Stimulated activated naive CD8-positive, alpha-beta T cell treated with anti-CD3 and anti-CD28 coated beads, Interleukin-15, amount 100 ng/mL, for 72 hours (primary cell): ENCODE data around the gene LRGUK.

Experiments
- ATAC-seq: fragments of 150-1000 bp; cut with Tn5 transposase; 2 replicates; pipeline ENCODE4 v1.10.0; 2021; ENCODE audit warnings: mild to moderate bottlenecking, moderate library complexity
- DNase-seq, 2 donors: peaks; one replicate each; pipeline ENCODE4 v3.0.0; 2021 to 2022
- H3K27ac Mint-ChIP-seq, 2 donors: one replicate each; pipeline ENCODE4 v1.8.0; 2022; ENCODE audit warnings: mild to moderate bottlenecking in 2 of 2, mixed read lengths in 2 of 2, moderate library complexity in 2 of 2
- H3K27me3 Mint-ChIP-seq: one replicate; pipeline ENCODE4 v1.8.0; 2022; ENCODE audit warnings: mixed read lengths
- H3K4me1 Mint-ChIP-seq: one replicate; pipeline ENCODE4 v1.8.0; 2022; ENCODE audit warnings: mild to moderate bottlenecking, mixed read lengths
- H3K4me3 Mint-ChIP-seq, 2 donors: one replicate each; pipeline ENCODE4 v1.8.0; 2022; ENCODE audit warnings: mild to moderate bottlenecking in 2 of 2, mixed read lengths in 2 of 2, moderate library complexity in 1 of 2
- H3K9me3 Mint-ChIP-seq, 2 donors: one replicate each; pipeline ENCODE4 v1.8.0; 2022; ENCODE audit warnings: mixed read lengths in 2 of 2

The LRGUK gene

GRCh38 chr7:134234216-134234615 is 107.1 kb downstream of the LRGUK start:
- Mint-ChIP-seq H3K4me3 (no peak overlapping the region), H3K27me3 (peaks cover 31% of the 10 kb centered on the region), H3K9me3 (peaks cover 10 to 15% of the 10 kb centered on the region in 2 donors), H3K4me1 (no peaks in the 10 kb centered on the region), H3K27ac (no peak overlapping the region)
- DNase-seq (no peak), ATAC-seq (no peak)

- Mint-ChIP-seq H3K9me3 (peaks cover 5 to 9% of the 10 kb centered on the region in 2 donors), H3K27me3 (no peaks in the 10 kb centered on the region), H3K4me1 (no peaks in the 10 kb centered on the region), H3K4me3 (no peak overlapping the region), H3K27ac (no peak overlapping the region)
- ATAC-seq = no peak
- DNase-seq = no peak
Observed at GRCh38 chr7:134245253-134245652, 118.1 kb downstream of the LRGUK start.

- Mint-ChIP-seq H3K4me3 (no peak overlapping the region), H3K27me3 (peaks cover 7% of the 10 kb centered on the region), H3K27ac (no peak overlapping the region), H3K4me1 (no peaks in the 10 kb centered on the region), H3K9me3 (no peaks in the 10 kb centered on the region)
- DNase-seq = no peak
- ATAC-seq = no peak
Observed at GRCh38 chr7:134246347-134246746, 119.2 kb downstream of the LRGUK start.

GRCh38 chr7:134246761-134247160 is 119.6 kb downstream of the LRGUK start:
- ATAC-seq = no peak
- no peak for DNase-seq
- Mint-ChIP-seq H3K9me3 (no peaks in the 10 kb centered on the region), H3K27ac (no peak overlapping the region), H3K4me3 (no peak overlapping the region), H3K27me3 (peaks cover 7% of the 10 kb centered on the region), H3K4me1 (no peaks in the 10 kb centered on the region)

- H3K27me3 Mint-ChIP-seq = peaks cover 7% of the 10 kb centered on the region
- no peaks in the 10 kb centered on the region for H3K9me3 Mint-ChIP-seq
- no peaks in the 10 kb centered on the region for H3K4me1 Mint-ChIP-seq
- no peak for ATAC-seq
- H3K27ac Mint-ChIP-seq = no peak overlapping the region
- no peak overlapping the region for H3K4me3 Mint-ChIP-seq
- DNase-seq = no peak
Observed at GRCh38 chr7:134248196-134248595, 121.1 kb downstream of the LRGUK start.

- ATAC-seq (no peak), DNase-seq (no peak)
- Mint-ChIP-seq H3K27ac (no peak overlapping the region), H3K4me3 (no peak overlapping the region), H3K27me3 (peaks cover 14% of the 10 kb centered on the region), H3K9me3 (peaks cover 4 to 8% of the 10 kb centered on the region in 2 donors), H3K4me1 (no peaks in the 10 kb centered on the region)
Observed at GRCh38 chr7:134254311-134254710, 127.2 kb downstream of the LRGUK start.

- Mint-ChIP-seq H3K27me3 (peaks cover 10% of the 10 kb centered on the region), H3K27ac (no peak overlapping the region), H3K4me1 (no peaks in the 10 kb centered on the region), H3K4me3 (no peak overlapping the region), H3K9me3 (peaks cover 4 to 8% of the 10 kb centered on the region in 2 donors)
- ATAC-seq (no peak), DNase-seq (no peak)
Observed at GRCh38 chr7:134255814-134256213, 128.7 kb downstream of the LRGUK start.

GRCh38 chr7:134262322-134262721 is 135.2 kb downstream of the LRGUK start:
- Mint-ChIP-seq H3K27ac (no peak overlapping the region), H3K27me3 (no peaks in the 10 kb centered on the region), H3K4me1 (no peaks in the 10 kb centered on the region), H3K9me3 (peaks cover 9 to 15% of the 10 kb centered on the region in 2 donors), H3K4me3 (no peak overlapping the region)
- DNase-seq = no peak
- ATAC-seq = no peak

GRCh38 chr7:134276951-134277350 is 149.8 kb downstream of the LRGUK start:
- Mint-ChIP-seq H3K27me3 (peaks cover 36% of the 10 kb centered on the region), H3K9me3 (no peaks in the 10 kb centered on the region)
- no peak for ATAC-seq

GRCh38 chr7:134278502-134279153 is 151.5 kb downstream of the LRGUK start:
- H3K4me1 Mint-ChIP-seq = no peaks in the 10 kb centered on the region
- H3K27me3 Mint-ChIP-seq = peaks cover 46% of the 10 kb centered on the region
- no peaks in the 10 kb centered on the region for H3K9me3 Mint-ChIP-seq
- no peak overlapping the region for H3K4me3 Mint-ChIP-seq
- ATAC-seq (no peak), DNase-seq (no peak)
- H3K27ac Mint-ChIP-seq = no peak overlapping the region

More at GRCh38 chr7:134276951-134277350, 149.8 kb downstream of the LRGUK start:
- no peak overlapping the region for H3K27ac Mint-ChIP-seq
- no peak for DNase-seq
- H3K4me1 Mint-ChIP-seq = no peaks in the 10 kb centered on the region
- no peak overlapping the region for H3K4me3 Mint-ChIP-seq

- ATAC-seq (no peak), DNase-seq (no peak)
- H3K27me3 Mint-ChIP-seq = peaks cover 53% of the 10 kb centered on the region
- no peak overlapping the region for H3K4me3 Mint-ChIP-seq
- no peaks in the 10 kb centered on the region for H3K9me3 Mint-ChIP-seq
- H3K4me1 Mint-ChIP-seq = no peaks in the 10 kb centered on the region
- H3K27ac Mint-ChIP-seq = peak overlapping the region in 1 of 2 donors; percentile 34
Observed at GRCh38 chr7:134279336-134279735, 152.2 kb downstream of the LRGUK start.

- no peak for DNase-seq
- peaks cover 53% of the 10 kb centered on the region for H3K27me3 Mint-ChIP-seq
- no peaks in the 10 kb centered on the region for H3K4me1 Mint-ChIP-seq
- no peak overlapping the region for H3K4me3 Mint-ChIP-seq
- no peak overlapping the region for H3K27ac Mint-ChIP-seq
- no peak for ATAC-seq
- no peaks in the 10 kb centered on the region for H3K9me3 Mint-ChIP-seq
Observed at GRCh38 chr7:134279898-134280297, 152.8 kb downstream of the LRGUK start.

GRCh38 chr7:134280508-134280907 is 153.4 kb downstream of the LRGUK start:
- Mint-ChIP-seq H3K9me3 (no peaks in the 10 kb centered on the region), H3K27me3 (peaks cover 47% of the 10 kb centered on the region)

GRCh38 chr7:134284011-134284410 is 156.9 kb downstream of the LRGUK start:
- Mint-ChIP-seq H3K9me3 (no peaks in the 10 kb centered on the region), H3K4me1 (no peaks in the 10 kb centered on the region), H3K27ac (no peak overlapping the region), H3K27me3 (peaks cover 38% of the 10 kb centered on the region), H3K4me3 (no peak overlapping the region)
- no peak for DNase-seq
- ATAC-seq = no peak

More at GRCh38 chr7:134280508-134280907, 153.4 kb downstream of the LRGUK start:
- no peak for ATAC-seq
- no peaks in the 10 kb centered on the region for H3K4me1 Mint-ChIP-seq
- DNase-seq = no peak
- no peak overlapping the region for H3K4me3 Mint-ChIP-seq
- H3K27ac Mint-ChIP-seq = no peak overlapping the region

- no peak overlapping the region for H3K4me3 Mint-ChIP-seq
- ATAC-seq (no peak), DNase-seq (no peak)
- no peak overlapping the region for H3K27ac Mint-ChIP-seq
- peaks cover 38% of the 10 kb centered on the region for H3K27me3 Mint-ChIP-seq
- H3K4me1 Mint-ChIP-seq = no peaks in the 10 kb centered on the region
- no peaks in the 10 kb centered on the region for H3K9me3 Mint-ChIP-seq
Observed at GRCh38 chr7:134284952-134285351, 157.8 kb downstream of the LRGUK start.

GRCh38 chr7:134287916-134288659 is 160.9 kb downstream of the LRGUK start:
- DNase-seq (no peak), ATAC-seq (no peak)
- H3K4me3 Mint-ChIP-seq = no peak overlapping the region
- peaks cover 14% of the 10 kb centered on the region for H3K27me3 Mint-ChIP-seq
- H3K9me3 Mint-ChIP-seq = no peaks in the 10 kb centered on the region
- no peak overlapping the region for H3K27ac Mint-ChIP-seq
- no peaks in the 10 kb centered on the region for H3K4me1 Mint-ChIP-seq
